DMS 273 treated with DMSO at 0.1 percent for 48 hours (cell line): ENCODE measurements around the gene TRPV6.

ENCODE experiments used
- DNase-seq: peaks from one replicate; lab custom pipeline; 2025; lab: John Stamatoyannopoulos, UW

TRPV6 gene

GRCh38 chr7:142883571-142884285 lies 1.8 kb downstream of the TRPV6 start:
- no peak for DNase-seq

GRCh38 chr7:142883145-142883544 lies 2.4 kb downstream of the TRPV6 start:
- no peak for DNase-seq

- no peak for DNase-seq
Measured at GRCh38 chr7:142882338-142882678, 3.2 kb downstream of the TRPV6 start.

- DNase-seq, result no peak
Measured at GRCh38 chr7:142881586-142882337, 3.8 kb downstream of the TRPV6 start.

- no peak for DNase-seq
Measured at GRCh38 chr7:142880876-142881505, 4.6 kb downstream of the TRPV6 start.

- DNase-seq, result no peak
Measured at GRCh38 chr7:142879060-142879459, 6.5 kb downstream of the TRPV6 start.

GRCh38 chr7:142878315-142878714 lies 7.2 kb downstream of the TRPV6 start:
- DNase-seq, result no peak

- no peak for DNase-seq
Measured at GRCh38 chr7:142876991-142877910, 8.3 kb downstream of the TRPV6 start.

- no peak for DNase-seq
Measured at GRCh38 chr7:142876236-142876960, 9.1 kb downstream of the TRPV6 start.

- DNase-seq, result no peak
Measured at GRCh38 chr7:142875456-142875855, 10.1 kb downstream of the TRPV6 start.

GRCh38 chr7:142874837-142875236 lies 10.7 kb downstream of the TRPV6 start:
- DNase-seq, result no peak

GRCh38 chr7:142874409-142874808 lies 11.1 kb downstream of the TRPV6 start:
- no peak for DNase-seq

- no peak for DNase-seq
Measured at GRCh38 chr7:142873871-142874270, 11.7 kb downstream of the TRPV6 start.

GRCh38 chr7:142873281-142873784 lies 12.2 kb downstream of the TRPV6 start:
- DNase-seq, result no peak

- no peak for DNase-seq
Measured at GRCh38 chr7:142872106-142872675, 13.4 kb downstream of the TRPV6 start.

GRCh38 chr7:142871260-142872105 lies 14.1 kb downstream of the TRPV6 start:
- no peak for DNase-seq

- no peak for DNase-seq
Measured at GRCh38 chr7:142870566-142871259, 14.8 kb downstream of the TRPV6 start.

GRCh38 chr7:142870147-142870559 lies 15.4 kb downstream of the TRPV6 start:
- DNase-seq, result no peak

GRCh38 chr7:142869434-142869833 lies 16.1 kb downstream of the TRPV6 start:
- DNase-seq, result no peak
